GDM1 (cell line): ENCODE data around the gene PHLDB3.

ENCODE experiments used
- DNase-seq: peaks from one replicate; lab custom pipeline; 2025; lab: John Stamatoyannopoulos, UW

PHLDB3 gene

DNA sequence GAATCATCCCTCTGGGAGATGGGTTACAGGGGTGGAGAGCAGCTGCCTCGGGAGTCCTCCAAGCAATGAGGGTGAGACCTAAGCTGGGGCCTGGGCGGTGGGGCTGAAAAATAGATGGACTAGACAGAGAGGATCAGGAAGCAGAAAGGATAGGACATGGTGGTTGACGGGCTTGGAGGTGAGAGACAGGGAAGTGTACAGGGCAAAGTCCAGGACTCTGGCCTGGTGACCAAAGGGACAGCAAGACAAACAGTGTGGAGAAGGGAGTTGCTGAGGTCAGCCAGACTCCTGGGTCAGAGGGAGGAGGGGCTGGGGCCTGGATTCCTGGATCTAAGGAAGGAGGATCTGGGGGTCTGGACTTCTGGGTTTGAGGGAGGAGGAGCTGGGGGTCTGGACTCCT lies 5.5 kb downstream of the PHLDB3 start:
- DNase-seq: no peak

DNA sequence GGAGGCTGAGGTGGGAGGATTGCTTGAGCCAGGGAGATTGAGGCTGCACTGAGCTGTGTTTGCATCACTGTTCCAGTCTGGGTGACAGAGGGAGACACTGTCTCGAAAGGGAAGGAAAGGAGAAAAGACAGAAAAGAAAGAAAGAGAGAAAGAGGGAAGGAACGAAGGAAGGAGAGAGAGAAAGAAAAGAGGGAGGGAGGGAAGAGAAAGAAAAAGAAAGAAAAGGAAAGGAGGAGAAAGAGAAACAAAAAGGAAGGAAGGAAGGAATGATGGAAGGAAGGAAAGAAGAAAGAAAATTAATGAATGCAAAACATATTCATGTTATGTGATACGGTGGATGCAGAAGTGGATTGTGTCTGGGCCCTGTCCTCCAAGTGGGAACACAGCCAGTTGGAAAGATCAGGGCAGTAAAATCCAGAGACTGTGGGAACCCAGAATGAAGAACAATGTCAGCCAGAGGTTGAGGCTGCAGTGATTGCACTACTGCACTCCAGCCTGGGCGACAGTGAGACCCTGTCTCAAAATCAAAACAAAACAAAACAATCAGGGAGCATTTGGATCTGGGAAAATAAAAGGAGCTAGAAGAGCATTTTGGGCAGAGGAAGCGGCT lies 6.2 kb downstream of the PHLDB3 start:
- no peak for DNase-seq

DNA sequence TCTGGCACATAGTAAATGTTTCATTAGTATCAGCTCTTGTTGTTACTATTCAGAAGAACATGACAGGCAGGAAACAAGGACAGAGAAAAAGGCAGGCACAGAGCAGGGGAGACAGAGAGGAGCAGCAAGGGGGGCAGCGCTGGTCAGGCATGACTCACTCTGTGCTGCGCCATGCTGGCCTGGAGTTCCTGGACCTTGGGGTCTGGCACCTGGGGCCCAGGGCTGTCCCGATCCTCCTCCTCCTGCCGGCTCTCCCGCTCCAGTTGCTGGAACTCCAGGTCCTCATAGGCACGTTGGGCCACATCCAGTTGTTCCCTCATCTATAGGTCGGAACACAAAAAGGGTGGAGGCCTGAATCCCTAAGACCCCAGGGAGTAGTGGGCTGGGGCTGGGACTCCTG lies 7.6 kb downstream of the PHLDB3 start:
- DNase-seq: no peak

GRCh38 chr19:43495082-43495481 lies 9.5 kb downstream of the PHLDB3 start:
- DNase-seq: no peak

DNA sequence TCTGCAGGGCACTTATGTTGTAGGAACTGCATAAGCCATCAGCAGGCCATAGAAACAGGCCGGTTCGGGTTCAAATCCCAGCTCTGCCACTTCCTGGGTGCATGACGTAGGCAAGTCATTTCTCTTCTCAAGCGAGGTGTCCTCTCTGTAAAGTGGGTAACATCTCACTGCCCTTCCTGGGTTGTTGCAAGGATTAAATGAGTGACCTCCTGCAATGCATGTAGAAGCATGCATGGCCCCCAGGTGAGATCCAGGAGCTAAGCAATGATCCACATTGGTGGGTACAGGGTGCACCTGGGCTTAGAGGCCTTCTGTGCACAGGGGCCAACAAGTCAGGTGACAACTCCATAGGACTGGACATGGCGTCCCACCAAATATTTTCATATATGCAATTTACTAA lies 13.8 kb downstream of the PHLDB3 start:
- DNase-seq: no peak

- no peak for DNase-seq
Observed at GRCh38 chr19:43489979-43490599, 14.5 kb downstream of the PHLDB3 start.

GRCh38 chr19:43489310-43489709 lies 15.2 kb downstream of the PHLDB3 start:
- DNase-seq: no peak

DNA sequence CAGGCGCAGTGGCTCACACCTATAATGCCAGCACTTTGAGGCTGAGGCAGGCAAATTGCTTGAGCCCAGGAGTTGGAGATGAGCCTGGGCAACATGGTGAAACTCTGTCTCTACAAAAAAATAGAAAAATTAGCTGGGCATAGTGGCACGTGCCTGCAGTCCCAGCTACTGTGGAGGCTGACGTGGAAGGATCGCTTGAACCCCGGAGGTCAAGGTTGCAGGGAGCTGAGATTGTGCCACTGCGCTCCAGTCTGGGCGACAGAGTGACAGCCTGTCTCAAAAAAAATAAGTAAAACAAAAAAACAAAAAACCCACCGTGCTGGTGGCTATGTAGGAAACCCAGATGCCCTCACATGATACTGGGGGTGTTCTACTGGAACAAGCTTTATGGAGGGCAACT lies 16.4 kb downstream of the PHLDB3 start:
- DNase-seq: no peak

- DNase-seq: no peak
Observed at GRCh38 chr19:43486412-43486811, 18.1 kb downstream of the PHLDB3 start.

DNA sequence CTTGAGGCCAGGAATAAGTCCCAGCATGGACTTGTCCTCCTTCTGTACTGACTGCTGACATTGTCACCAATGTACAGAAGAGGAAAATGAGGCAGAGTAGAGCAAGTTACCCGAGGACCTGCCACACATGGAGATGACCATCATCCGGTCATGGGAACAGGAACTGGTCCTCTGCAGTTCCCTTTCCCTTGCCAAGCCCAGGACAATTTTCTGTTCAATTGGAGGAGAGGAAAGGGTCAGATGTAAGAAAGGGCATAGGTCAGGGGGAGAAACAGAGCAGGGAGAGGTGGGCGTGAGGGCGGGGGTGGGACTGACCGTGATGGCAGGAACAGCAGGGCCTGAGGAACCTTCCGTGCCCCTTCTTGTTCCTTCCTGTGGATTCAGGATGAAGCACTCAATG lies 18.6 kb downstream of the PHLDB3 start:
- DNase-seq: no peak

DNA sequence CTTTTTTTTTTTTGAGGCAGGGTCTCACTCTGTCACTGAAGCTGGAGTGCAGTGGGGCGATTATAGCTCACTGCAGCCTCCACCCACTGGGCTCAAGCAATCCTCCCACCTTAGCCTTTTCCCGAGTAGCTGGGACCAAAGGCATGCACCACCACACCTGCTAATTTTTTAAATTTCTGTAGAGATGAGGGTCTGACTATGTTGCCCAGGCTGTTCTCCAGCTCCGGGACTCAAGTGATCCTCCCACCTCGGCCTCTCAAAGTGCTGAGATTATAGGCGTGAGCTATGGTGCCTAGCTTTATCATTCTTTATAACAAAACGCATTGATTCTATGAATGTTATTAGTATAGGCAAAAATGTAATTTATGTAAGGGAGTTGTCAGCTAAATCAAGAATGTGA lies 21.3 kb downstream of the PHLDB3 start:
- DNase-seq: no peak

DNA sequence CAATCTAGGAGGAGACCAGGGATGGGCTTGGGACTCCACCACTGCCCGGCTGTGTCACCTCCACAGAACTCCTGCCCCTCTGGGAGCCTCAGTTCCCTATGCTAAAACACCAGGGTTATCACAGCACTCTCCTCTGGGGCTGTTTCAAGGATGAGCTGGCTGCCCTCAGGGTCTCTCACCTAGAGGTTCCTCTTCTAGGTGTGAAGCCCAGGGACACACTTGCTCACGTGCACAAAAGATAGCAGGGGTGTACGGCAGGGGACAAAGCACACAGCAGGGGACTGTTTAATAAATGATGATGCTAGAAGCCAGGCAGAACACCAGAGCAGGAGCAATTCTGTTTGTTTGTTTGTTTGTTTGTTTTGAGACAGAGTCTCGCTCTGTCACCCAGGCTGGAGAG lies 22.4 kb downstream of the PHLDB3 start:
- no peak for DNase-seq

- DNase-seq: no peak
Observed at GRCh38 chr19:43481701-43482100, 22.8 kb downstream of the PHLDB3 start.

DNA sequence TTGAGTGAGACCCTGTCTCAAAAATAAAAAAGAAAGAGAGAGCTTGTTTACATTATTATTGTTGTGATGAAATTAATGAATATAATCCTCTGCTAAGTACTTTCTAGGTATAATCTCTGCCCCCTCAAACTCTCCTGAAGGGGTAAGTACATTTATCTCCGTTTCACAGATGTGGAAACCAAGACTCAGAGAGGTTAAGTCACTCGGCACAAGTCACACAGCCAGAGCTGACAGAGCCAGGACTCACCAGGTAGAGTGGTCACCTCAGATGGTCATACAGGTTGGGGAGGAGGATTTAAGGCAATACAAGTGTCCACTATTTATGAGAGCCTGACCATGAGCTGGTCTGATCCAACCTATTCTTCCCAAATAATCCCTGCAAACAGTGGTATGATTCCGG lies 24.0 kb downstream of the PHLDB3 start:
- no peak for DNase-seq

DNA sequence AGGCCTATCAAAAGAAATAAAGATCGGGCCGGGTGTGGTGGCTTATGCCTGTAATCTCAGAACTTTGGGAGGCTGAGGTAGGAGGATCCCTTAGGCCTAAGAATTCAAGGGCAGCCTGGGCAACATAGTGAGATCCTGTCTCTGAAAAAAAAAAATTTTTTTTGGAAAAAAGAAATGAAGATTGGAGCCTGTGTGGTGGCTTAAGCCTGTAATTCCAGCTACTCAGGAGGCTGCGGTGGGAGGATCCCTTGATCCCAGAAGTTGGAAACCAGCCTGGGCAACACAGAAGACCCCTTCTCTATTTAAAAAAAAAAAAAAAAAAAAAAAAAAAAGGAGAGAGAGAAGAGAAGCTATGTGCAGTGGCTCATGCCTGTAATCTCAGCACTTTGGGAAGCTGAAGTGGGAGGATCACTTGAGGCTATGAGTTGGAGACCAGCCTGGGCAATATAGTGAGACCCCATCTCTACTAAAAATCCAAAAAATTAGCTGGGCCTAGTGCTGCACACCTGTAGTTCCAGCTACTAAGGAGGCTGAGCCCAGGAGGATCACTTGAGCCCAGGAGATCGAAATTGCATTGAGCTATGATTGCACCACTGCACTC lies 24.5 kb downstream of the PHLDB3 start:
- DNase-seq: no peak

- no peak for DNase-seq
Observed at GRCh38 chr19:43479226-43479625, 25.3 kb downstream of the PHLDB3 start.

DNA sequence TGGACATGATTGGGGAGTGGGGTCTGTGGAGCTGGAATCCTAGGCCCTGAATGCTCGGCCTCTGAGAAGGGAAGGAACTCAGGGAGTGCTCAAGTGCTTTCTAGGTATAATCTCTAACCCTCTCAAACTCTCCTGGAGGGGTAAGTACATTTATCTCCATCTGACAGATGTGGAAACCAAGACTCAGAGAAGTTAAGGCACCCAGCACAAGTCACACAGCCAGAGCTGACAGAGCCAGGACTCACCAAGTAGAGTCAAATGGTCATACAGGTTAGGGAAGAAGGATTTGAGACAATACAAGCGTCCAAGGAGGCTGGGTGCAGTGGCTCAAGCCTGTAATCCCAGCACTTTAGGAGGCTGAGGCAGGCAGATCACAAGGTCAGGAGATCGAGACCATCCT lies 26.2 kb downstream of the PHLDB3 start:
- DNase-seq: no peak

GRCh38 chr19:43476606-43477005 lies 27.9 kb downstream of the PHLDB3 start:
- DNase-seq: no peak

DNA sequence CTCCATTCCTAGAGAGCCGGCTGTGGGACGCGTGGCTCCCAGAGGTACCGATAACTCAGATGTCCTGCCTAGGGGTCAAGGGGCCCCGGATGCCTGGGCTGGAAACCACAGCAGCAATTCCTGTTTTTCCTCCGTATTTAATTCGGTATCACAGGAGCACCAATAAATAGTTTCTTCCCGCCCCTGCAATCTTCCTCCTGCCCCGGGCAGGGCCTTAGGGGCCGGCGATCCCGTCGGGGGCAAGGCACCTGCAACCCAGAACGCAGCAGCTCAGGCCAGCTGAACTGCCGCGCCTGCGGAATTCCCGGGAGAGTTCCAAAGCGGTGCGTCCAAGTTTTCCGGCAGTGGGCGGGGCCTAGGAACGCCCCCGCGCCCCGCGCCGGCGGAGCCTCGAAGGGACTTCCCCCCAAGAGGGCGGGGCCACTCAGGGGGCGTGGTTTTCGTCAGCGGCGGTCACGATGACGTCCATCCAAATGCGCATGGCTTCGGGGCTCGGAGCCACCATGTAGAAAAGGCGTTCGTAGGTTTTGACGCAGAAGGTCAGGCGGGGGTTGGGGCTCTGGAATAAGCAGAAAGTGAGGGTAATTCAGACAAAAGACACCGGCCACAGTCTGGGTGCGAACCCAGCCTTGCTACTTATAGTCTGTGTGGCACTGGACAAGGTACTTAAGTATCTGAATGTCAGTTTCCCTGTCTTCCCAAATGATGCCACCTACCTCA lies 29.4 kb downstream of the PHLDB3 start:
- peak; percentile 81 for DNase-seq

GRCh38 chr19:43474487-43474886 lies 30.1 kb downstream of the PHLDB3 start:
- no peak for DNase-seq

GRCh38 chr19:43471091-43471490 lies 33.5 kb downstream of the PHLDB3 start:
- DNase-seq: no peak

DNA sequence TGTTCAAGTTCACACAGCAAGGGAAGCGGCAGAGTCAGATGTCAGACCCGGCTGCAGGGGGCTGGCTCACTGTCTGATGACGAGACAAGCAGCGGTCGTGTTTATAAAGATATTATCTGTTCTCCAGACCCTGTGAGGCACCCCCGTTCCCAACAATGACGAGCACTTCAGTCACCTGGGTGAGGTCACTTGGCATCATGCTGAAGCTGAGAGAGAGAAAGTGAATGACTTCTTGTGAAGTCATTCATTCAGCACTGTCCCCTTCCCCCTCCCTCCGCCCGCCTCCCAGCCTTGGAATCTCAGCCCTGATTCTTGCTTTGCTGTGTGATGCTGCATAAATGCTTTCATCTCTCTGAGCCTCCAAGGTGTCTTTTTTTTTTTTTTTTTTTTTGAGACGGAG lies 34.3 kb downstream of the PHLDB3 start:
- no peak for DNase-seq

- DNase-seq: no peak
Observed at GRCh38 chr19:43469160-43469480, 35.4 kb downstream of the PHLDB3 start.
